NCI-H128 (cell line): ENCODE measurements around the gene CNOT10.
"Not testable (repeated sequence)": the region's sequence is repeated elsewhere in the genome, so short reads cannot be mapped to it uniquely, and the experiment has no call there.

Source experiments
- DNase-seq: peaks from one replicate; lab custom pipeline; 2025; ENCODE audit not compliant: unreplicated experiment; lab: John Stamatoyannopoulos, UW

CNOT10 gene

GRCh38 chr3:32691847-32692246 lies 6.9 kb downstream of the CNOT10 start:
- no peak for DNase-seq

GRCh38 chr3:32696523-32696922 lies 11.5 kb downstream of the CNOT10 start:
- no peak for DNase-seq

GRCh38 chr3:32698506-32698905 lies 13.5 kb downstream of the CNOT10 start:
- no peak for DNase-seq

- no peak for DNase-seq
Observed at GRCh38 chr3:32699429-32699828, 14.4 kb downstream of the CNOT10 start.

- DNase-seq: no peak
Observed at GRCh38 chr3:32700244-32700643, 15.3 kb downstream of the CNOT10 start.

GRCh38 chr3:32703491-32703972 lies 18.5 kb downstream of the CNOT10 start:
- DNase-seq: no peak

- DNase-seq: no peak
Observed at GRCh38 chr3:32705232-32705631, 20.2 kb downstream of the CNOT10 start.

GRCh38 chr3:32706348-32707025 lies 21.5 kb downstream of the CNOT10 start:
- DNase-seq: no peak

GRCh38 chr3:32707026-32707370 lies 22.0 kb downstream of the CNOT10 start:
- no peak for DNase-seq

GRCh38 chr3:32708672-32709283 lies 23.8 kb downstream of the CNOT10 start:
- DNase-seq: no peak

- no peak for DNase-seq
Observed at GRCh38 chr3:32709346-32709745, 24.4 kb downstream of the CNOT10 start.

GRCh38 chr3:32712506-32713055 lies 27.6 kb downstream of the CNOT10 start:
- no peak for DNase-seq

- DNase-seq: no peak
Observed at GRCh38 chr3:32713181-32713580, 28.2 kb downstream of the CNOT10 start.

GRCh38 chr3:32719335-32719734 lies 34.3 kb downstream of the CNOT10 start:
- no peak for DNase-seq

- no peak for DNase-seq
Observed at GRCh38 chr3:32719931-32720330, 34.9 kb downstream of the CNOT10 start.

GRCh38 chr3:32725721-32726120 lies 40.7 kb downstream of the CNOT10 start:
- DNase-seq: no peak

- peak; percentile 1 for DNase-seq
Observed at GRCh38 chr3:32733631-32734229, 48.7 kb downstream of the CNOT10 start.

- DNase-seq: no peak
Observed at GRCh38 chr3:32734756-32735155, 49.8 kb downstream of the CNOT10 start.

- DNase-seq: not testable (repeated sequence)
Observed at GRCh38 chr3:32743470-32743869, 58.5 kb downstream of the CNOT10 start.

GRCh38 chr3:32743934-32744333 lies 58.9 kb downstream of the CNOT10 start:
- no peak for DNase-seq

GRCh38 chr3:32751377-32751776 lies 66.4 kb downstream of the CNOT10 start:
- no peak for DNase-seq

- no peak for DNase-seq
Observed at GRCh38 chr3:32755761-32756160, 70.8 kb downstream of the CNOT10 start.
